HUES64 (cell line): ENCODE measurements around the gene DEXI.

Source experiments
- H3K27ac ChIP-seq: 2 replicates; pipeline ENCODE4 v1.7.0; 2013; ENCODE audit warnings: low read depth, low read length, inconsistent platforms
- H3K27me3 ChIP-seq: 2 replicates; pipeline ENCODE4 v1.6.1; 2013; ENCODE audit warnings: mild to moderate bottlenecking, low read length; ENCODE audit not compliant: insufficient read depth
- H3K36me3 ChIP-seq: 2 replicates; pipeline ENCODE4 v1.6.1; 2013; ENCODE audit warnings: mild to moderate bottlenecking, low read length; ENCODE audit not compliant: insufficient read depth
- H3K4me1 ChIP-seq: 2 replicates; pipeline ENCODE4 v1.6.1; 2013; ENCODE audit warnings: mild to moderate bottlenecking, low read length, moderate library complexity; ENCODE audit not compliant: insufficient read depth
- H3K4me3 ChIP-seq: 2 replicates; pipeline ENCODE4 v1.5.1; 2013; ENCODE audit warnings: mild to moderate bottlenecking, low read length, moderate library complexity
- H3K9ac ChIP-seq: 2 replicates; pipeline ENCODE4 v1.6.1; 2013; ENCODE audit warnings: mild to moderate bottlenecking, low read depth, low read length
- H3K9me3 ChIP-seq: 2 replicates; pipeline ENCODE4 v1.6.1; 2013; ENCODE audit warnings: low read depth, low read length; ENCODE audit not compliant: insufficient read depth
- WGBS: fragments of 150-250, 120-280 bp; methylation state at CpG from one replicate; pipeline ENCODE4 v1.1.7; 2013; ENCODE audit warnings: missing lambda C conversion rate; 5-methylcytosine and 5-hydroxymethylcytosine counted together

DEXI gene

DNA sequence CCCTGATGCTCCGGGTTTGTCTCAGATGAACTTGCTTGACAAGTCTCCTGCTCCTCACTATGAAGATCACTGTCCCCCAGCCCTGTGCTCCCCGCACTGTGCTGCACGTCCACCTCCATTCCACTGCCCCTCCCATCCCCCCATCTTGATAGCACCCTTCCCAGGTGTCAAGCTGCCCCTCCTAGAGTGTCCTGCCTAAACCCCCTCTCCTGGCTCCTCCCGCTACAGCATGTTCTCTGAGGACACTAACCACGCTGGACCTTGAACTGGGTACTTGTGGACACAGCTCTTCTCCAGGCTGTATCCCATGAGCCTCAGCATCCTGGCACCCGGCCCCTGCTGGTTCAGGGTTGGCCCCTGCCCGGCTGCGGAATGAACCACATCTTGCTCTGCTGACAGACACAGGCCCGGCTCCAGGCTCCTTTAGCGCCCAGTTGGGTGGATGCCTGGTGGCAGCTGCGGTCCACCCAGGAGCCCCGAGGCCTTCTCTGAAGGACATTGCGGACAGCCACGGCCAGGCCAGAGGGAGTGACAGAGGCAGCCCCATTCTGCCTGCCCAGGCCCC lies 18.5 kb downstream of the DEXI start:
- Histone ChIP-seq H3K27me3 (no peaks in the 10 kb centered on the region), H3K4me1 (no peaks in the 10 kb centered on the region), H3K36me3 (peaks cover 20% of the 10 kb centered on the region), H3K27ac (no peak overlapping the region), H3K4me3 (no peak overlapping the region), H3K9me3 (no peaks in the 10 kb centered on the region), H3K9ac (no peak overlapping the region)
- 93% methylated on average over 14 of the region's 14 CpGs for WGBS

DNA sequence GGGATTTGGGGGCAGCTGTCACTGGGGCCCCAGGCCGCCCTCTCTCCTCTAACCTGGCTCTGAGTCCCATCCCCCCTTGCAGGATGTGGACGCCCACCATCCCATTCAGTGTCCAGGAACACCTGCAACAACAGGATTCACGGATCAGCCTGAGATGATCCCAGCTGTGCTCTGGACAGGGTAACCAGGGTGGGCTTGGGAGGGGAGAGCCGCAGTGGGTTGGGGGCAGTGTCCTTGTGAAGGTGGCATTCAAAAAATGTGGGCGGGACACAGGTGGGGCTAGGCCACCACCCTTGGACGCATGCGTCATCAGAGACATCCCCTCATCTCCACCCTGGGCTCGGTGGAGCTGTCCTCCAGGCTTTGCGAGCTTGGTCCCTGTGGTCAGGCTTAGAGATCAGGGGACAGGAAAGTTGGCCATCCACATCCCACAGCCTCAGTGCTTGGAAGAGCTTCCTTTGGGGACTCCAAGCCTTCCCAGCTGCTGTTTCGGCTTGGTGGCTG lies 19.1 kb downstream of the DEXI start:
- Histone ChIP-seq H3K9ac (no peak overlapping the region), H3K36me3 (peaks cover 15% of the 10 kb centered on the region)
- WGBS, result 88% methylated on average over 10 of the region's 10 CpGs

DNA sequence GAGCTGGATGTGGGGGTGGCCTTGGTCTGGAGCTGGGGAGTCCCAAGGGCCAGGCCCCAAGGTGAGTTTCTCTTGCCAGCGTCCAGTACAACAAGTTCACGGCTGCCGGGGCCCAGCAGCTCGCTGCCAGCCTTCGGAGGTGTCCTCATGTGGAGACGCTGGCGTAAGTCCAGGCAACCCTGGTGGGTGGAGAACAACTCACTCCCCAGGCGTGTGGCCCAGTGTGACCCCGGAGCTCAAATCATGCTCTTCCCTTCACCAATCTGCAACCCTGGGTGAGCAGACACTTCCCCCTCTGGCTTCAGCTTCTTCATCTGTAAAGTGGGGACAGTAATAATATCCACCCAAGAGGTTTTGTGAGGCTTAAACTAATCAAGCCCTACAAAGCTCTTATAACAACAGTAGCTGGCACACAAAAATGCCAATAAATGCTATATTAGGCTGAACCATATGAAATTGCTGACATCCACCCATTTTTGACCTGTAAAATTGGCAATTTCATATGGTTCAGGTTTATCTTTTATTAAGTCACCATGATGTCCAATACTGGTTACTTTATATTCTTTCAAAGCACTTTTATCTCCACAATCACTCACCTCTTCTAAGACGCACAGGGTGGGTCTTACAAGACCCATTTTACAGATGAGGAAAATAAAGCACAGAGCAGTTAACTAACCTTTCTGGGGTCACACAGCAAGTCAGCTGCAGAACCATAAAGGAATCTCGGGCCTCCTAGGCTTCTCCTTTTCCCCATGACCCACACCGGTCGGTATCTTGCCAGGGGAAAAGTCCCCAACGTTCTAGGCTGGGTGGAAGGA lies 19.7 kb downstream of the DEXI start:
- Histone ChIP-seq H3K27me3 (no peaks in the 10 kb centered on the region), H3K9me3 (no peaks in the 10 kb centered on the region), H3K9ac (no peak overlapping the region), H3K4me3 (no peak overlapping the region), H3K27ac (no peak overlapping the region), H3K4me1 (no peaks in the 10 kb centered on the region), H3K36me3 (peaks cover 8% of the 10 kb centered on the region)
- WGBS, result 94% methylated on average over 11 of the region's 14 CpGs

More for the DNA sequence above, 19.1 kb downstream of the DEXI start:
- Histone ChIP-seq H3K9me3 (no peaks in the 10 kb centered on the region), H3K4me1 (no peaks in the 10 kb centered on the region), H3K27me3 (no peaks in the 10 kb centered on the region), H3K4me3 (no peak overlapping the region), H3K27ac (no peak overlapping the region)

DNA sequence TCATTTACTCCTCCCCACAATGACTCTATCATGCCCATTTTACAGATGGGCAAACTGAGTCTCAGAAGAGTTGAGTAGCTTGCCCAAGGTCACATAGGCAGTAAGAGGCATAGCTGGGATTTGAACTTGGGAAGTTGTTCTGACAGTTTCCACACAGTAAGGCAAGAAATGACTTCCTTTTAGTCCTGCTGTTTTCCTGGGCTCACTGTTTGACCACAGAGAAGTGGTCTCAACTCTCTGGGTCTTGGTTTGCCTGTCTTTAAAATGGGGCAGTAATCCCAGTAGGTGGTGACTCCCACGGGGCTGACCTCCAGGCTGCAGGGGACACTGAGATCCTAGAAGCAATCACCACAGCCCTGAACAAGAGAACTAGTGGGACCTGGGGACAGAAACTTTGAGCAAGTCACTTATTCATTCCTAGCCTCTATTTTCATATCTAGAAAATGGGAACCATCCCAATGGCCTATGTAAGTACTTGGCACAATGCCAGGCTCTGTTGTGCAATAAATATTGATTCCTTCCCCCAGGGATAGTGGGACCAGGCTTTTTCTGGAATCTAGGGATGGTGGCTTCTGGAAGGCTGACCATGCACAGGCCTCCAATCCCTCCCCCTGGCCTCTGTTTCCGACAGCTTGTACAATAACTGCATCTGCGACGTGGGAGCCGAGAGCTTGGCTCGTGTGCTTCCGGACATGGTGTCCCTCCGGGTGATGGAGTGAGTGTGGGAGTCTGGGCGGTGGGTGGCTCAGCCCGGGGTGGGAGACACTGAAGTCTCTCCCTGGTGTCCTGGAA lies 20.5 kb downstream of the DEXI start:
- 92% methylated on average over 10 of the region's 10 CpGs for WGBS
- Histone ChIP-seq H3K36me3 (peaks cover under 1% of the 10 kb centered on the region; the same call in 1 of the 2 replicates), H3K9ac (no peak overlapping the region)

DNA sequence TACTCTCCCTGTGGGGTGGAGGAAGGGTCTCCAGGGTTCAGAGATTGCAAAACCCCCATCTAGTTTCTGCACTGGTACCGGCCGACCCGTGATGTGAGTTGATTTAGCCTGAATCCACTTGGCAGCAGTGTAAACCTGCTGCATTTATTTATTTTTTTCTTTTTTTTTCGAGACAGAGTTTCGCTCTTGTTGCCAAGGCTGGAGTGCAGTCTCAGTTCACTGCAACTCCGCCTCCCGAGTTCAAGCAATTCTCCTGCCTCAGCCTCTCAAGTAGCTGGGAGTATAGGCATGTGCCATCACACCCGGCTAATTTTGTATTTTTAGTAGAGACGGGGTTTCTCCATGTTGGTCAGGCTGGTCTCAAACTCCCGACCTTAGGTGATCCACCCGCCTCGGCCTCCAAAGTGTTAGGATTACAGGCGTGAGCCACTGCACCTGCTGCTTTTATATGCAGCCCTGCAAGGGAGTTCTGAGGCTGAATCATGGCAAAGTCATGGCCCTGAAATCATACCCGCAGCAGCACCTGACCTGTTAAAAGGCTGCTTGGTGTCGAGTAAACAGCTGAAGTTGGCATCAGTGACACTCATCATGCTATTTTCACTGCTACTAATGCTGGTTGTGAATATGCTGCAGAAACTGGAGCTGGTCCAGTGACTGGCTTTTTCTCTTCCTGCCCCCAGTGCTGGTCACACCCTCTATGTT lies 21.4 kb downstream of the DEXI start:
- Histone ChIP-seq H3K9me3 (no peaks in the 10 kb centered on the region), H3K4me1 (no peaks in the 10 kb centered on the region), H3K27ac (no peak overlapping the region), H3K4me3 (no peak overlapping the region), H3K27me3 (no peaks in the 10 kb centered on the region), H3K36me3 (no peaks in the 10 kb centered on the region), H3K9ac (no peak overlapping the region)
- WGBS, result 95% methylated on average over 15 of the region's 15 CpGs

More for the DNA sequence above, 20.5 kb downstream of the DEXI start:
- no peak overlapping the region for H3K27ac ChIP-seq
- H3K27me3 ChIP-seq, result no peaks in the 10 kb centered on the region
- H3K9me3 ChIP-seq, result no peaks in the 10 kb centered on the region
- no peaks in the 10 kb centered on the region for H3K4me1 ChIP-seq
- no peak overlapping the region for H3K4me3 ChIP-seq

DNA sequence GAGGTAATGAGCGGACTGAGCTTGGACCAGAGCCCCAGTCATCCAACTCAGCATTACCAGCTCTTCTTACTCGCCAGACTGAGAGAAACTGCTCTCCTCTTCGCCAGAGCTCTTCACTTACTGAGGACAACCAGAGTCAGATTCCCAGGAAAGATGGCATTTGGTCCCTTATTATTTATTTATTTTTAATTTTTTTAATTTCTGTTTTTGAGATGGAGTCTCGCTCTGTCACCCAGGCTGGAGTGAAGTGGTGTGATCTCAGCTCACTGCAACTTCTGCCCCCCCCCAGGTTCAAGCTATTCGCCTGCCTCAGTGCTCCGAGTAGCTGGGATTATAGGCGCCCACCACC lies 23.3 kb downstream of the DEXI start:
- H3K4me3 ChIP-seq, result no peak overlapping the region
- no peak overlapping the region for H3K27ac ChIP-seq
- H3K4me1 ChIP-seq, result no peaks in the 10 kb centered on the region
- H3K36me3 ChIP-seq, result no peaks in the 10 kb centered on the region
- WGBS, result 61% methylated on average over 7 of the region's 7 CpGs
- H3K9me3 ChIP-seq, result no peaks in the 10 kb centered on the region
- no peaks in the 10 kb centered on the region for H3K27me3 ChIP-seq
- no peak overlapping the region for H3K9ac ChIP-seq

DNA sequence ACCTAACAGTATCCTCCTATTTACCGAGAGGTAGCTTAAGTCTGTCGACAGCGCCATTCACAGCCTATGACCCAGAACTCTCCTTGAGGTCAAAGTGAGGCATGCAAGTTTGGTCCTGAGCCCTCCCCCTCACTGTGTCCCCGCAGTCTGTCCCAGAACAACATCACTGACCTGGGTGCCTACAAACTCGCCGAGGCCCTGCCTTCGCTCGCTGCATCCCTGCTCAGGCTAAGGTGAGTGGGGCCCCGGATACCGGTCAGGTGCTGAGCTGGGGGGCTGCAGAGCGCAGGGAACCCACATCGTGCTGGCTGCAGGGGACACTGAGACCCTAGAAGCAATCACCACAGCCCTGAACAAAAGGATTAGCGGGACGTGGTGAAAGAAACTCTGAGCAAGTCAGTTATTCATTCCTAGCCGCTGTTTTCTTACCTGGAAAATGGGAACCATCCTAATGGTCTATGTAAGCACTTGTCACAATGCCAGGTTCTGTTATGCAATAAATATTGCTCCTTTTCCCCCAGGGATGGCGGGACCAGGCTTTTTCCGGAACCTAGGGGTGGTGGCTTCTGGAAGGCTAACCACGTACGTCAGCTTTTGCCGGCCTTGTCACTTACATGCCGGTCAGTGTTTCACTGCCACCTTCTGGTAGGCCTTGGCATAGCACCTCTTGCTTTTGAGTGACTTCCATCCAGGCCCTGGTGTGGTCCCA lies 23.8 kb downstream of the DEXI start:
- Histone ChIP-seq H3K36me3 (no peaks in the 10 kb centered on the region), H3K27ac (no peak overlapping the region), H3K27me3 (no peaks in the 10 kb centered on the region), H3K9me3 (no peaks in the 10 kb centered on the region), H3K9ac (no peak overlapping the region), H3K4me1 (no peaks in the 10 kb centered on the region), H3K4me3 (no peak overlapping the region)
- 56% methylated on average over 21 of the region's 21 CpGs for WGBS

DNA sequence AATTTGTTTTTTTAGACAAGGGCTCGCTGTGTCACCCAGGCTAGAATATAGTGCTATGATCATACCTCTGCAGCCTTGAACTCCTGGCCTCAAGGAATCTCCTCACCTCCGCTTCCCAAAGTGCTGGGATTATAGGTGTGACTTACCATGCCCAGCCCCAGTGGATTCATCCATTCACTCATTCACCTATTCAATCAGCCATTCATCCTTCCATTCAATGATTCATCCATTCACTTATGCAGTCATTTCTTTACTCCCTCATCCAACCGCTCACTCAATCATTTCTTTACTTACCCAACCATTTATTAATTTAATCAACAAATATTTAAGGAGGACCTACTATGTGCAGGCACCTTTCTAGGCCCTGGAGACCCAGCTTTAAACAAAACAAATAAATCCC lies 25.7 kb downstream of the DEXI start:
- 61% methylated on average over 3 of the region's 3 CpGs for WGBS
- Histone ChIP-seq H3K27ac (no peak overlapping the region), H3K9me3 (no peaks in the 10 kb centered on the region), H3K9ac (no peak overlapping the region), H3K4me3 (no peak overlapping the region), H3K36me3 (no peaks in the 10 kb centered on the region), H3K4me1 (no peaks in the 10 kb centered on the region), H3K27me3 (no peaks in the 10 kb centered on the region)

DNA sequence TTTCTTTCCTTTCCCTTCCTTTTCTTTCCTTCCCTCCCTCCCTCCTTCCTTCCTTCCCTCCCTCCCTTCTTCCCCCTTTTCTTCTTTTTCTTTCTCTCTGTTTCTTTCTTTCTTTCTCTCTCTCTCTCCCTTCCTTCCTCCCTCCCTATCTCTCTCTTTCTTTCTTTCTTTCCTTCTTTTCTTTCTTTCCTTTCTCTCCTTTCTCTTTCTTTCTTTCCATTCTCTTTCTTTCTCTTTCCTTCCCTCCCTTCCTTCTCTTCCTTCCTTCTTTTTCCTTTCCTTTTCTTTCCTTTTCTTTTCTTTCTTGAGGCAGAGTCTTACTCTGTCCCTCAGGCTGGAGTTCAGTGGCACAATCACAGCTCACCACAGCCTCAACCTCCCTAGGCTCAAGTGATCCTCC lies 31.0 kb downstream of the DEXI start:
- Histone ChIP-seq H3K4me3 (no peak overlapping the region), H3K27me3 (no peaks in the 10 kb centered on the region), H3K9ac (no peak overlapping the region), H3K27ac (no peak overlapping the region), H3K36me3 (no peaks in the 10 kb centered on the region), H3K9me3 (no peaks in the 10 kb centered on the region), H3K4me1 (no peaks in the 10 kb centered on the region)

DNA sequence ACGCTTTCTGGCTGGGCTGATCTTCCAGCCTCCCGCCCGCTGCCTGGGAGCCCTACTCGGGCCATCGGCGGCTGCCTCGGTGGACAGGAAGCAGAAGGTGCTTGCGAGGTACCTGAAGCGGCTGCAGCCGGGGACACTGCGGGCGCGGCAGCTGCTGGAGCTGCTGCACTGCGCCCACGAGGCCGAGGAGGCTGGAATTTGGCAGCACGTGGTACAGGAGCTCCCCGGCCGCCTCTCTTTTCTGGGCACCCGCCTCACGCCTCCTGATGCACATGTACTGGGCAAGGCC lies 34.6 kb downstream of the DEXI start:
- WGBS, result 91% methylated on average over 21 of the region's 21 CpGs
- Histone ChIP-seq H3K9me3 (no peaks in the 10 kb centered on the region), H3K27me3 (no peaks in the 10 kb centered on the region), H3K9ac (no peak overlapping the region), H3K36me3 (no peaks in the 10 kb centered on the region), H3K27ac (no peak overlapping the region), H3K4me1 (no peaks in the 10 kb centered on the region), H3K4me3 (no peak overlapping the region)
